ENCODE measurements around the gene CDC45.

The CDC45 gene

DNA sequence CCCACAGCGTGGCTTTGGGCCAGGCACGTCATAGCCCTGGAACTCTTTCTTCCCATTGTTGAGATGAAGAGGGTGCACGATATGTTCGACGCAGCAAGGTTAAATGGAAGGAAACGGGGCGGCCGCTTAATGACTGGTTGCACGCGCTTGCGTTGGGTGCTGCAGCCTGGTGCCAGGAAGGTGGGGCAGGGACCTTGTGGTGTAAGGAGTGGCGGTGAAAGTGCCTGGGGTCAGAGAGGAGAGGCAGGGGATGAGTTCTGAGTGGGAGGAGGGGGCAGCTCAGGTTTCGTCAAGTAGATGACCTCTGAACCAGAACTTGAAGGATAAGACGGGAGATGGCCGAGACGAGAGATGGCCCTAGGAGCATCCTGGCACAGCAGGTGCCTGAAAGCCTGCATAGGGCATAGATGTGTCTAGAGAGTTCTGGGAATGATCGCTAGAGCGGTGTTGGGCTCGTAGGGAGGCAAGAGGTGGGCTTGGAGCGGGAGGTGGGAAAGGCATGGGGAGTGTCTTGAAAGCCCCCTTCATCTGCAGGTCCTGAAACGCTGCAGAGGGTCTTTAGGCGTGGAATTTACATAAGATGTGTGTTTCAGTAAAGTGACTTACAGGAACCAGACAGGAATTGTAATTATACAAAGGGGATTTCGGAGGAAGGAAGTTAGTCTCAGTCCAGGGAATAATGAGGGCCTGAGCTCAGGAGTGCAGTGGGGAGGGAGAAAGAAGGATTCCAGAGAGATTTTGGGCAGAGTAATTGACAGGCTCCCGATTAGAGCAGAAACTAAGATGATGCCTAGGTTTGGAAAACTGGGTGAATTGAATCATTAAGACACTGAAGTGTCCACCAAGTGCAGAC, 87.7 kb downstream of the CDC45 start:
- POLR2A ChIA-PET = no interaction called here
- TF ChIP-seq, protein P1, sequence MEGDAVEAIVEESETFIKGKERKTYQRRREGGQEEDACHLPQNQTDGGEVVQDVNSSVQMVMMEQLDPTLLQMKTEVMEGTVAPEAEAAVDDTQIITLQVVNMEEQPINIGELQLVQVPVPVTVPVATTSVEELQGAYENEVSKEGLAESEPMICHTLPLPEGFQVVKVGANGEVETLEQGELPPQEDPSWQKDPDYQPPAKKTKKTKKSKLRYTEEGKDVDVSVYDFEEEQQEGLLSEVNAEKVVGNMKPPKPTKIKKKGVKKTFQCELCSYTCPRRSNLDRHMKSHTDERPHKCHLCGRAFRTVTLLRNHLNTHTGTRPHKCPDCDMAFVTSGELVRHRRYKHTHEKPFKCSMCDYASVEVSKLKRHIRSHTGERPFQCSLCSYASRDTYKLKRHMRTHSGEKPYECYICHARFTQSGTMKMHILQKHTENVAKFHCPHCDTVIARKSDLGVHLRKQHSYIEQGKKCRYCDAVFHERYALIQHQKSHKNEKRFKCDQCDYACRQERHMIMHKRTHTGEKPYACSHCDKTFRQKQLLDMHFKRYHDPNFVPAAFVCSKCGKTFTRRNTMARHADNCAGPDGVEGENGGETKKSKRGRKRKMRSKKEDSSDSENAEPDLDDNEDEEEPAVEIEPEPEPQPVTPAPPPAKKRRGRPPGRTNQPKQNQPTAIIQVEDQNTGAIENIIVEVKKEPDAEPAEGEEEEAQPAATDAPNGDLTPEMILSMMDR (IDR thresholded peaks at IDR 0.05; ENCODE audit: control extremely low read depth, extremely low read depth, low read depth, missing control alignments) = no peak
- CTCF ChIA-PET = no interaction called here
- DNase-seq (ENCODE audit: extremely low spot score) = no peak

GRCh38 chr22:19568337-19569275, 88.9 kb downstream of the CDC45 start:
- CTCF ChIA-PET = interaction anchor here (0.7 to 1.3 kb wide), 2 partner anchors 15 to 62 kb away, joined by 3 to 4 read pairs; no protein-coding TSS in a partner anchor
- TF ChIP-seq, protein P1 (IDR thresholded peaks at IDR 0.05; ENCODE audit: control extremely low read depth, extremely low read depth, low read depth, missing control alignments) = no peak
- no peak for DNase-seq (ENCODE audit: extremely low spot score)
- POLR2A ChIA-PET = no interaction called here

DNA sequence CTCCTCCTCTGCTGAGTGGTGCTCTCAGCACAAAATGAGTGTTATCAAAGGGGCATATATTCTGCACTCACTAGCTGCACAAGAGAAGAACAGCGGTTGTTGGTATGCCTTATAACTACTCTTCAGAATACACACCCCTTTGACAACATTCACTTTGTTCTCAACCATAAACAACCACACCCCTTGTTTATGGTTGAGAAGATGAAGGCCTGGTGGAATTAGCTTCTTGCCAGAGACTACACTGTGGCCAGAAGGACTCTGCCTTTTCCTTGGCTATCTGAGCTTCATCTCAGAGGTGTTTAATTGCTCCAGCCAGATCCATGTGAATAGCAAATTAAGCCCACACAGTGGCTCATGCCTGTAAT, 89.5 kb downstream of the CDC45 start:
- CTCF ChIA-PET = interaction anchor here (0.7 to 1.3 kb wide), 2 partner anchors 14 to 61 kb away, joined by 3 to 4 read pairs; no protein-coding TSS in a partner anchor
- TF ChIP-seq, protein P1 (IDR thresholded peaks at IDR 0.05; ENCODE audit: control extremely low read depth, extremely low read depth, low read depth, missing control alignments) = no peak
- POLR2A ChIA-PET = no interaction called here
- no peak for DNase-seq (ENCODE audit: extremely low spot score)

DNA sequence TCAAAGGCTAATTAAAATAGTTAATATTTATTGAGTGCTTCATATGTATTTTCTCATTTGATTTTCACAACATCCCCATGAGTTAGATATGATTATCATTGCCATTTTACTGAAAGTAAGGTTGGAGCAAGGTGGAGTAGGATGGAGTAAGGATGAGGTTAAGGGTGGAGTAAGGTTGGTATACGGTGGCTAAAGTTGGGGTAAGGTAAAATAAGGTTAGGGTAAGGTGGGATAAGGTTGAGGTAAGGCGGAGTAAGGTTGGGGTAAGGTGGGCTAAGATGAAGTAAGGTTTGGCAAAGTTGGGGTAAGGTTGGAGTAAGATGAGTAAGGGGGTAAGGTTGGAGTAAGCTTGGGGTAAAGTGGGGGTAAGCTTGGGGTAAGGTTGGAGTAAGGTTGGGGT, 90.3 kb downstream of the CDC45 start:
- POLR2A ChIA-PET = no interaction called here
- CTCF ChIA-PET = interaction anchor here (1.3 kb wide), 1 partner anchor 13 kb away, joined by 4 read pairs; no protein-coding TSS in a partner anchor
- TF ChIP-seq, protein P1 (IDR thresholded peaks at IDR 0.05; ENCODE audit: control extremely low read depth, extremely low read depth, low read depth, missing control alignments) = no peak
- no peak for DNase-seq (ENCODE audit: extremely low spot score)
